OCI-LY7 (cell line): ENCODE data around the gene TMEM184B. TPM values are rescaled to one million over a fixed set of nuclear protein-coding genes. Genes with fewer than 3 reads are reported as not detected.

Experiments
- BruUV-seq: library from RNA; stranded (reverse); fragments of 400-500 nt; replicated peaks from 2 replicates; lab custom pipeline; 2021; lab: Mats Ljungman, UMichigan
- CTCF ChIA-PET: fragments of 300-600 bp; sonication (Branson Sonifier 250); formaldehyde crosslinking; loops from one replicate; lab custom pipeline; 2022; ENCODE audit warnings: antibody characterized with exemption; ENCODE audit not compliant: unreplicated experiment; lab: Charles Lee
- POLR2A ChIA-PET: fragments of 300-600 bp; sonication (Branson Sonifier 250); formaldehyde crosslinking; loops from one replicate; lab custom pipeline; 2022; ENCODE audit warnings: antibody characterized with exemption; lab: Charles Lee
- DNase-seq: peaks from one replicate; pipeline ENCODE4 v3.0.0-alpha.2; 2015; ENCODE audit warnings: low spot score
- H2AFZ ChIP-seq: fragments of 200-600 bp; sonication (generic), shearing (Covaris generic); 2 replicates; pipeline ENCODE4 v1.6.1; 2014; ENCODE audit warnings: mild to moderate bottlenecking, antibody characterized with exemption, low read length, moderate library complexity
- H3K27ac ChIP-seq: fragments of 200-600 bp; sonication (generic); 2 replicates; pipeline ENCODE4 v1.5.1; 2014; ENCODE audit warnings: mixed run types, low read depth, mild to moderate bottlenecking, moderate library complexity, low read length, inconsistent platforms; ENCODE audit not compliant: poor library complexity, severe bottlenecking
- H3K36me3 ChIP-seq: fragments of 200-600 bp; sonication (generic); 2 replicates; pipeline ENCODE4 v1.6.1; 2014; ENCODE audit warnings: mild to moderate bottlenecking, antibody characterized with exemption, low read length, moderate library complexity, mixed read lengths; ENCODE audit not compliant: insufficient read depth
- H3K4me1 ChIP-seq: fragments of 200-600 bp; sonication (generic); 2 replicates; pipeline ENCODE4 v1.5.1; 2014; ENCODE audit warnings: mild to moderate bottlenecking, low read length; ENCODE audit not compliant: insufficient read depth, poor library complexity, severe bottlenecking
- H3K4me2 ChIP-seq: fragments of 200-600 bp; sonication (generic); 2 replicates; pipeline ENCODE4 v1.6.1; 2014; ENCODE audit warnings: mild to moderate bottlenecking, low read length
- H3K4me3 ChIP-seq: fragments of 200-600 bp; sonication (generic); 2 replicates; pipeline ENCODE4 v1.5.1; 2014; ENCODE audit warnings: mild to moderate bottlenecking, low read depth, low read length; ENCODE audit not compliant: poor library complexity, severe bottlenecking
- H3K79me2 ChIP-seq: fragments of 200-600 bp; sonication (generic); 2 replicates; pipeline ENCODE4 v1.6.1; 2016; ENCODE audit warnings: low read depth, mild to moderate bottlenecking, low read length, moderate library complexity, mixed read lengths; ENCODE audit not compliant: insufficient read depth
- H3K9me2 ChIP-seq: fragments of 200-600 bp; sonication (generic); 2 replicates; pipeline ENCODE4 v1.6.1; 2016; ENCODE audit warnings: mild to moderate bottlenecking, low read length, mixed read lengths; ENCODE audit not compliant: insufficient read depth
- H3K9me3 ChIP-seq: fragments of 200-600 bp; sonication (generic); 2 replicates; pipeline ENCODE4 v1.6.1; 2014; ENCODE audit warnings: mild to moderate bottlenecking, mixed run types, low read length, mixed read lengths
- H4K20me1 ChIP-seq: fragments of 200-600 bp; sonication (generic); 2 replicates; pipeline ENCODE4 v1.6.1; 2014; ENCODE audit warnings: mild to moderate bottlenecking, antibody characterized with exemption, low read length, moderate library complexity, mixed read lengths; ENCODE audit not compliant: insufficient read depth
- EZH2phosphoT487 ChIP-seq: fragments of 200-600 bp; sonication (generic); IDR thresholded peaks from 2 replicates; pipeline ENCODE4 v1.6.1; 2018; ENCODE audit warnings: low read depth, borderline replicate concordance, mild to moderate bottlenecking, mixed run types, antibody characterized with exemption, low read length, moderate library complexity, mixed read lengths
- intact Hi-C: fragments of 100-400 bp; cut with micrococcal nuclease; formaldehyde crosslinking; loops from one replicate; pipeline ENCODE4 v1.10.0; 2022; ENCODE audit not compliant: unreplicated experiment
- total RNA-seq, 2 experiments: library from RNA; depleted of rRNA in 1 of 2; stranded (reverse); fragments of >200 nt in 1 of 2; shearing (Covaris generic) in 1 of 2; gene quantifications; 2 replicates each; pipeline ENCODE4 v1.2.3, GENCODE V29; 2014 to 2022
- TF ChIP-seq, protein P1 (sequence below): fragments of 200-600 bp; sonication (generic); conservative IDR thresholded peaks from 2 replicates; pipeline ENCODE4 v1.5.1; 2014; ENCODE audit warnings: mild to moderate bottlenecking, antibody characterized with exemption, low read length, moderate library complexity, mixed read lengths

The TMEM184B gene
- total RNA-seq, 2 experiments from 2014 or later = 19.1 to 50.2 TPM

DNA sequence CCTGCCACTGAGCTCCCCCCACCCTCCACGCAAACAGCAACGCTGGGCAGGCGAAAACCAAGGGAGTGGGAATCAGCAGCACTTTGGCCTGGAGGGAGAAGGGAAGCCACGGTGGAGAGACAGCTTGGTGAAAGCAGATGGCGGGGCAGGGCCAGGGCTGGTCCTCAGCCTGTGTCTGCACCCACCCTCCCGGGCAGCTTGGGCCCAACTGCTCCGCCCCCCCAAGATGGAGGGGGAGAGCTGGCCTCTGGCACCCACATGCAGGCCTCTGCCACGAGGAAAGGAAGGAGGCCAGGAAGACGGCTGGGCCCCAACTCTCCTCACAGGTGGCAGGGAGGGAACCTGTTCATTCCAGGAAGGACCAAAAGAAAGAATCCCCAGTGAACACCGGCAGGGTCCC is 53.2 kb downstream of the TMEM184B start:
- Histone ChIP-seq H3K79me2 (no peaks in the 10 kb centered on the region), H3K27ac (no peak overlapping the region), H2AFZ (no peak overlapping the region), H3K4me1 (peaks cover 18% of the 10 kb centered on the region), H3K9me2 (no peaks in the 10 kb centered on the region), H4K20me1 (no peaks in the 10 kb centered on the region), H3K9me3 (no peaks in the 10 kb centered on the region), H3K4me3 (no peak overlapping the region), H3K4me2 (no peak overlapping the region), H3K36me3 (peaks cover 3% of the 10 kb centered on the region; the same call in 1 of the 2 replicates)
- TF ChIP-seq, protein P1, sequence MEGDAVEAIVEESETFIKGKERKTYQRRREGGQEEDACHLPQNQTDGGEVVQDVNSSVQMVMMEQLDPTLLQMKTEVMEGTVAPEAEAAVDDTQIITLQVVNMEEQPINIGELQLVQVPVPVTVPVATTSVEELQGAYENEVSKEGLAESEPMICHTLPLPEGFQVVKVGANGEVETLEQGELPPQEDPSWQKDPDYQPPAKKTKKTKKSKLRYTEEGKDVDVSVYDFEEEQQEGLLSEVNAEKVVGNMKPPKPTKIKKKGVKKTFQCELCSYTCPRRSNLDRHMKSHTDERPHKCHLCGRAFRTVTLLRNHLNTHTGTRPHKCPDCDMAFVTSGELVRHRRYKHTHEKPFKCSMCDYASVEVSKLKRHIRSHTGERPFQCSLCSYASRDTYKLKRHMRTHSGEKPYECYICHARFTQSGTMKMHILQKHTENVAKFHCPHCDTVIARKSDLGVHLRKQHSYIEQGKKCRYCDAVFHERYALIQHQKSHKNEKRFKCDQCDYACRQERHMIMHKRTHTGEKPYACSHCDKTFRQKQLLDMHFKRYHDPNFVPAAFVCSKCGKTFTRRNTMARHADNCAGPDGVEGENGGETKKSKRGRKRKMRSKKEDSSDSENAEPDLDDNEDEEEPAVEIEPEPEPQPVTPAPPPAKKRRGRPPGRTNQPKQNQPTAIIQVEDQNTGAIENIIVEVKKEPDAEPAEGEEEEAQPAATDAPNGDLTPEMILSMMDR = no peak
- ChIA-PET POLR2A (no interaction called here), CTCF (interaction anchor here (0.6 kb wide), 1 partner anchor 46 kb away, joined by 4 read pairs; no protein-coding TSS in a partner anchor)
- intact Hi-C loops = no loop called here
- no TSS peak for BruUV-seq
- DNase-seq = no peak

DNA sequence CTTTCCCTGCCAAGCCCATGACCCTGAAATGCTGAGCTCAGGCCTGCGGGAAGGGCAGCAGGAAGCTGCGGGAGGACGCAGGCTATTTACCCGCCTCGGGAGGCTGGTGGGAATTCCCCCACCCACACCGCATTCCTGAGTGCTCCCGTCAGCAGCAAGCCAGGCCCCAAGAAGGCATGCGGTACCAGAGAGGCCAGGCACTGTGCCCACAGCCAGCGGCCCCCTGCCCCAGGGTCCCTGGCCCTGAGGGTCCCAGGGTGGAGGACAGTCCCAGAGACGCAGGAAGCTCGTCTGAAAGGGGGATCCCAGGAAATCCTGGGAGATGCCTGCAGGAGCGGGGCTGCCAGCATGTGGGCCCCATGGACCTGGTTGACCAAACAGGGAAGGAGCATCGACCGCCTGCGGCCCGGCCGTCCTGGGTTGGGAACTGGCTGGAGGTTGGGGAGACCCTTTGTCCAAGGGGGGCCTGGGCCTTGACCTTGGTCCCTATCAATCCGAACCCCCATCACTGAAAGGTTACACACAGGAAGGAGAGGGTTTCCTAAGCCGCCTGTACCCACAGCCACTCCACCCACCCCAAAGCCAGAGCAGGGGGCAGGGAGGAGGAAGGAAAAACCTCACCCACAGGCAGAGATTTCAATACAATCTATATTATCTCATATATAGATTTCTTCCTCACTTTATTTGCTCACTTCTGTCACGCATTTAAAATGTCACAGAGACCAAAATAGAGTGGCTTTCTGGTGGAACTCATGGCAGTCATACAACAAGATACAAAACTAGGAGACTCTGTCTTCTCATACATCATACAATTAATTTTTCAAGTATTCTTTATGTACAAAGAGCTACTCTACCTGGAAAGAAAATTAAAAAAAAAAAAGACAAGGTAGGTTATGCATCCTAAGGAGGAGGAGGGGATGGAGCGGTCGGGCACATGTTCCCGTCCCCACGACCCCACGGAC is 53.9 kb downstream of the TMEM184B start:
- Histone ChIP-seq H2AFZ (no peak overlapping the region), H3K36me3 (no peaks in the 10 kb centered on the region; the same call in 1 of the 2 replicates), H3K79me2 (no peaks in the 10 kb centered on the region), H3K27ac (no peak overlapping the region), H3K4me3 (no peak overlapping the region), H3K4me2 (no peak overlapping the region), H4K20me1 (no peaks in the 10 kb centered on the region), H3K9me3 (no peaks in the 10 kb centered on the region), H3K4me1 (peaks cover 25% of the 10 kb centered on the region), H3K9me2 (no peaks in the 10 kb centered on the region)
- no peak for TF ChIP-seq EZH2phosphoT487
- TF ChIP-seq, protein P1 = no peak
- DNase-seq = no peak
- BruUV-seq = no TSS peak
- ChIA-PET CTCF (no interaction called here), POLR2A (no interaction called here)
- intact Hi-C loops = no loop called here
